GM12878 (cell line): Measurements from ENCODE around the gene DLEC1.

Experiments used
- MYC ChIP-seq: IDR thresholded peaks from 2 replicates; pipeline ENCODE4 v1.6.1; 2011; ENCODE audit warnings: mild to moderate bottlenecking, low read length, moderate library complexity, inconsistent platforms; ENCODE audit not compliant: insufficient read depth, insufficient replicate concordance, insufficient read length, severe bottlenecking
- TF ChIP-seq, protein P1 (sequence below): fragments of 450-650 bp; IDR thresholded peaks from 2 replicates; pipeline ENCODE4 v1.6.1; 2016; ENCODE audit warnings: mild to moderate bottlenecking

- TF ChIP-seq, protein P1, sequence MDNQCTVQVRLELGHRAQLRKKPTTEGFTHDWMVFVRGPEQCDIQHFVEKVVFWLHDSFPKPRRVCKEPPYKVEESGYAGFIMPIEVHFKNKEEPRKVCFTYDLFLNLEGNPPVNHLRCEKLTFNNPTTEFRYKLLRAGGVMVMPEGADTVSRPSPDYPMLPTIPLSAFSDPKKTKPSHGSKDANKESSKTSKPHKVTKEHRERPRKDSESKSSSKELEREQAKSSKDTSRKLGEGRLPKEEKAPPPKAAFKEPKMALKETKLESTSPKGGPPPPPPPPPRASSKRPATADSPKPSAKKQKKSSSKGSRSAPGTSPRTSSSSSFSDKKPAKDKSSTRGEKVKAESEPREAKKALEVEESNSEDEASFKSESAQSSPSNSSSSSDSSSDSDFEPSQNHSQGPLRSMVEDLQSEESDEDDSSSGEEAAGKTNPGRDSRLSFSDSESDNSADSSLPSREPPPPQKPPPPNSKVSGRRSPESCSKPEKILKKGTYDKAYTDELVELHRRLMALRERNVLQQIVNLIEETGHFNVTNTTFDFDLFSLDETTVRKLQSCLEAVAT = no peak
- no peak for TF ChIP-seq MYC
Measured at GRCh38 chr3:38015984-38016383, 23.0 kb upstream of the DLEC1 start.
